Spinal cord (tissue), 10 donors: ENCODE data around the gene UBE2I. TPM values are rescaled to one million over a fixed set of nuclear protein-coding genes. Genes with fewer than 3 reads are reported as not detected.
A peak's percentile ranks its signal among the peaks of the same experiment; 100 is the strongest.

Source experiments
- DNase-seq, 6 donors: peaks; one replicate each; pipeline versions ENCODE4 v3.0.0 to v3.0.0-alpha.2; 2013 to 2015; ENCODE audit warnings: low spot score in 6 of 6, low read depth in 4 of 6
- H3K27ac ChIP-seq: one replicate; pipeline ENCODE4 v1.5.1; 2013; ENCODE audit warnings: low read depth, low read length, control low read depth
- H3K27me3 ChIP-seq: one replicate; pipeline ENCODE4 v1.6.1; 2013; ENCODE audit warnings: low read length; ENCODE audit not compliant: control insufficient read depth, insufficient read depth
- H3K36me3 ChIP-seq: one replicate; pipeline ENCODE4 v1.6.1; 2013; ENCODE audit warnings: low read length; ENCODE audit not compliant: control insufficient read depth, insufficient read depth
- H3K4me1 ChIP-seq: one replicate; pipeline ENCODE4 v1.6.1; 2013; ENCODE audit warnings: low read length; ENCODE audit not compliant: control insufficient read depth, insufficient read depth
- H3K4me3 ChIP-seq: one replicate; pipeline ENCODE4 v1.5.1; 2013; ENCODE audit warnings: low read depth, low read length, control low read depth
- H3K9me3 ChIP-seq: one replicate; pipeline ENCODE4 v1.6.1; 2013; ENCODE audit warnings: low read length; ENCODE audit not compliant: control insufficient read depth, insufficient read depth
- WGBS: methylation state at CpG from one replicate; pipeline ENCODE4 v1.1.5; 2013; ENCODE audit warnings: missing lambda C conversion rate; ENCODE audit not compliant: insufficient coverage; 5-methylcytosine and 5-hydroxymethylcytosine counted together
- long read RNA-seq, 4 donors: transcript quantifications; one replicate each; lab custom pipeline, GENCODE V29; 2026
- polyA plus RNA-seq, 2 donors: library from polyadenylated mRNA; unstranded; fragments of 120-200 nt; gene quantifications; one replicate each; pipeline ENCODE4 v1.2.1, GENCODE V29; 2013; ENCODE audit not compliant: insufficient read length in 2 of 2
- total RNA-seq, 2 donors: library from RNA; depleted of rRNA in 1 of 2; stranded (reverse); fragments of 120-200 nt in 1 of 2; fragments of >200 nt in 1 of 2; gene quantifications; one replicate each; pipeline versions ENCODE4 v1.2.3 to v1.2.4, GENCODE V29; 2013 to 2014
- donor health status: healthy.

UBE2I gene
- total RNA-seq (10 to 100 TPM; 28.7 to 46.6 TPM), polyA plus RNA-seq (100 to 1,000 TPM; 118 to 139 TPM)
- long read RNA-seq, donor 1, transcript UBE2I-204 (8 exons, 3,109 nt) = minor isoform, 5 of 102 reads
- long read RNA-seq, donor 1, transcript UBE2I-203 (7 exons, 2,976 nt) = major isoform, 76 of 102 reads
- long read RNA-seq, donor 1, partial matches to known transcripts = 12 of 102 reads
- long read RNA-seq, donor 1, other reads (novel, unspliced or antisense) = 0 of 102 reads
- long read RNA-seq, donor 2, transcript UBE2I-203 (7 exons, 2,976 nt) = major isoform, 28 of 43 reads
- long read RNA-seq, donor 2, partial matches to known transcripts = 11 of 43 reads
- long read RNA-seq, donor 2, other reads (novel, unspliced or antisense) = 0 of 43 reads
- long read RNA-seq, donor 3, transcript UBE2I-203 (7 exons, 2,976 nt) = major isoform, 35 of 60 reads
- long read RNA-seq, donor 3, partial matches to known transcripts = 20 of 60 reads
- long read RNA-seq, donor 3, other reads (novel, unspliced or antisense) = 0 of 60 reads
- long read RNA-seq, donor 4, transcript UBE2I-208 (4 exons, 1,771 nt) = minor isoform, 6 of 162 reads
- long read RNA-seq, donor 4, transcript UBE2I-219 (3 exons, 498 nt) = minor isoform, 8 of 162 reads
- long read RNA-seq, donor 4, transcript UBE2I-203 (7 exons, 2,976 nt) = major isoform, 94 of 162 reads
- long read RNA-seq, donor 4, transcript UBE2I-212 (1 exons, 2,642 nt) = minor isoform, 7 of 162 reads
- long read RNA-seq, donor 4, partial matches to known transcripts = 39 of 162 reads
- long read RNA-seq, donor 4, other reads (novel, unspliced or antisense) = 0 of 162 reads

DNA sequence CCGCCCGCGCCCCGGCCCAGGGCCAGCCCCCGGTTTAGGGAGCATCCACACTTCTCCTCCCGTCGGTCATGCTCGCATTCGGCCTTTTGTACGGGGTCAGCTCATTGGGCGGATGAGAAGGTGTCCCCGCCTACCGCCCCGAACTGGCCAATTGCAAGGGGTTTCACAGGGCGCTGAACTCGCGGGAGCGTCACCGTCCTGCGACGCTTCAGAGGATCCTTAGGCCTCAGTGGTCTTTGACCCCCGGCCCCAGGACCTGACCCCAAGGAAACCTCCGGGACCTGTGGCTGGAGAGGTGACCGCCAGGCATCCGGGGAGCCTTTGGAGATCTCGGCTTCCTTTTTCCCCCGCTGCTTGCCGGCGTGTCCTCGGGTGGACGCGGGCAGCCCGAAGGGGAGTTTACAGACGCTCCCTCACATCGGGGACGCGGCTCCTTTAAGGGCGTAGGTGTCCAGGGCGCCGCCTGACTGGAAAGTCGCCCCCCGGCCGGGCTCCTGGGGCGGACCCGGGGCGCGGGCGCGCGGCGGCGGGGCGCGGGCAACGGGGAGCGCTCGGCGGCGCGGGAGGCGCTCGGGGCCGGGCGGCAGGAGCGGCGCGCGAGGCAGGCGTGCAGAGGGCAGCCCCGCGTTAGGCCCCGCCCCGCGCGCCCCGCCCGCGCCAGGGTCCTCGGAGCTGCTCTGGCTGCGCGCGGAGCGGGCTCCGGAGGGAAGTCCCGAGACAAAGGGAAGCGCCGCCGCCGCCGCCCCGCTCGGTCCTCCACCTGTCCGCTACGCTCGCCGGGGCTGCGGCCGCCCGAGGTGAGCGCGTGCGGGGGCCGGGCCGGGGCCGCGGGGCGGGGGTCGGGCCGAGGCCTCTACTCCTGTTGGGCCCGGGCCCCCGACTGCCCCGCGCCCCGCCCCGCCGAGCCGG lies at the start of gene UBE2I:
UBE2I (plus strand) TSS at position 660 of the 909 bp plus-strand sequence. CDS start 4,395 bp downstream, outside the sequence.
- peaks cover 32% of the 10 kb centered on the region for H3K4me1 ChIP-seq
- H3K36me3 ChIP-seq = peaks cover 33% of the 10 kb centered on the region
- H3K27ac ChIP-seq = peak within 1 kb of the TSS; percentile 97
- peak within 1 kb of the TSS; percentile 71 for H3K4me3 ChIP-seq
- no peaks in the 10 kb centered on the region for H3K9me3 ChIP-seq
- WGBS = under 1% methylated on average over 117 of the region's 117 CpGs
- no peaks in the 10 kb centered on the region for H3K27me3 ChIP-seq
- peak; percentile 96 to 100 (median 99) for DNase-seq

DNA sequence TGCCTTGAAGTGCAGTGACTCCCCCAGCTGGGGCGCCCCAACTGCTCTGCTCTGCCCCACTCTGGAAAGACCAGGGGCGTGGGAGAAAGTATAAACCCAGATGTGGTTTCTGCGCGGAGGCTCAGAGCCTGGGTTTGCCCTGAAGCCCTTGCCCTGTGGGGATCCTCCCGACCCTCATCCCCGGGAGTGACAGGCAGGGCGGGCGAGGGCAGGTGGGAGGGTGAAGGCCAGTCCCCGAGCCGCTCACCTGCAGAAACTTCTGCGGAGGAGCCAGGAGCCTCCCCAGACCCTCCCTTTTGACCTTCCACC lies 49.7 kb upstream of the UBE2I start:
- 22% methylated on average over 11 of the region's 11 CpGs for WGBS
- no peak overlapping the region for H3K4me3 ChIP-seq
- H3K27me3 ChIP-seq = peaks cover 45% of the 10 kb centered on the region
- DNase-seq = no peak
- H3K9me3 ChIP-seq = no peaks in the 10 kb centered on the region
- H3K4me1 ChIP-seq = peaks cover 4% of the 10 kb centered on the region
- H3K36me3 ChIP-seq = no peaks in the 10 kb centered on the region
- H3K27ac ChIP-seq = no peak overlapping the region

DNA sequence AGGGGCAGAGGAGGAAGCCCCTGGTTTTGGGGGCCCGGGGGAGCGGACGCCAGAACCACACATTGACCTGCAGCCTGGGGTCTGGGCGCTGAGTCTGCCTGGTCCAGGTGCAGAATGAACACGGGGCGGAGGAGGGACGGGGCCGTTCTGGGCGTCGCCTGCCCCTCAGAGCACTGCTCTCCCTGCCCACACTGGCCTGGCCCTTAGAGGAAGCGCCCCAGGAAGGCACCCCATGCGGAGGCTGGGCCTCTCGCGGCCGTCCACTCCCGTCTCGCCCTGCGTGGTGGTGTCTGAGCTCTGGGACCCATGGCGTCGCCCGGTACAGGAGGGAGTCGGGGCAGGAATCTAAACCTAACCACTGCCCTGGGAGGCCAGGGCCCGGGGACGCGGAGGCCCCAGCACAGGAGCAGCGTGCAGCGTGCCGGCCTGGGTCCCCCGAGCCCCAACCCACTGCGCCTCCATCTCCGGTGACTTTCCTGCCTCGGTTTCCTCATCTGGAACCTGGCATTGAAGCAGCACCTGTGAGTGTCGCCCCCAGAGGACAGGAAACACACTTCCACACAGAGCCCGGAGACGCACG lies 49.2 kb upstream of the UBE2I start:
- 72% methylated on average over 36 of the region's 36 CpGs for WGBS
- no peak overlapping the region for H3K27ac ChIP-seq
- no peak overlapping the region for H3K4me3 ChIP-seq
- H3K27me3 ChIP-seq = peaks cover 45% of the 10 kb centered on the region
- no peaks in the 10 kb centered on the region for H3K36me3 ChIP-seq
- no peak for DNase-seq
- H3K9me3 ChIP-seq = no peaks in the 10 kb centered on the region
- H3K4me1 ChIP-seq = peaks cover 4% of the 10 kb centered on the region

DNA sequence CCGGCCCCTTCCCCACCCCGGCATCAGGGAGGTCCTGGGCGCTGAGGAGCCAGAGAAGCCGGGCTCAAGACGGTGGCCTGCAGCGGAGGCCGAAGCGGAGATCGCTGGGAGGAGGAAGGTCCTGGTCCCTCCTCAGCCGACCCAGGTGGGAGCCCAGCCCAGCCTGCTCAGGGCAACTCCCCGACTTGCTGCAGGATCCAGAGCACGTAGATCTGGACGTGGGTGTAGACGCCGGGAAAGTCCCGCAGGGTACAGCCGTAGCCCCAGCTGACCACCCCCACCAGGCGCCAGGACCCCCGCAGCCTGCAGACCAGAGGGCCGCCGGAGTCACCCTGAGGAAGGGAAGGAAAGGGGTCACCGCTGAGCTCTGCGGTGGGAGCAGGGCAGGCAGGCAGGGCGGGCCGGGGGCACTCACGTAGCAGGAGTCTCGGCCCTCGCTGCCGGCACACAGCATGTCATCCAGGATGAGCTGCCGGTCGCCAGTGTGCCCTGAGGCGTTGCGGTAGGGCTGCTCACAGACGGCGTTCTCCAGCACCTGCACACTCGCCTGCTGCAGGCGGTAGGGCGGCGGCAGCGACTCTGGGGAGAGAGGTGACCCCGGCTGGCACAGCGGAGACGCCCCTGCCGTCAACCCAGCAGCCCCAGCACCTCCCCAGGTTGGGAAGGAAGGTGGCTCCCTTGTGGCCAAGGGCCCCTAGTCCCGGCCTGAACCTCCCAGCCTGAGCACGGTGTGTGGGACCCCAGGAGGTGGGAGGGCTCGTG lies 48.1 kb upstream of the UBE2I start:
- peaks cover 45% of the 10 kb centered on the region for H3K27me3 ChIP-seq
- H3K4me3 ChIP-seq = no peak overlapping the region
- no peaks in the 10 kb centered on the region for H3K36me3 ChIP-seq
- no peaks in the 10 kb centered on the region for H3K9me3 ChIP-seq
- 9% methylated on average over 41 of the region's 47 CpGs for WGBS
- no peak for DNase-seq
- no peak overlapping the region for H3K27ac ChIP-seq
- H3K4me1 ChIP-seq = peaks cover 4% of the 10 kb centered on the region

DNA sequence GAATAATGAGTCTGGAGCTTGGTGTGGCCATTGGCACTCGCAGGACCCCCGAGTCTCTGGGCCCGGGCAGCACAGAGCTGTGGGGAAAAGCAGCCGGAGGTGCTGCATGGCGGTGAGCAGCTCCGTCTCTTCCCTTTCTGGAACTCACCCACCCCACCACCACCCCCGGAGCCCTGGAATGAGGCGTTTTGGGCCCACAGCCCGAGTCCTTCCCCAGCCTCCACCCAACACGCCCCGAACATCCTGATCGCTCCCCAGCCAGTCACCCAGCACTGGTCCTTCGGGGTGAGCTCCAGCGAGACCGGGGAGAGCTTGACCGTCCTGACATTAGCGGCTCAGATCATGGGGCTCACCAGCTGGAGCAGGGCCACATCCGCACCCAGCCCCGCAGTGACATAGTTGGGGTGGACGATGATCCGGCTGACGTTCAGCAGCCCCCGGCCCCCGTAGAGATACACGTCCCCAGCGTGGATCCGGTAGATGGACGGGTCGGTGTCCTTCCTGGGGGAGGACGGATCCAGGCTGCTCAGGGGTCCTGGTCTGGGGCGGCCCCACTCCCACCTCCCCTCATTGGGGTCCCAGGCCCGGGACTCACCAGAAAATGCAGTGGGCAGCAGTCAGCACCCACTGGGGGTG lies 47.1 kb upstream of the UBE2I start:
- 89% methylated on average over 28 of the region's 32 CpGs for WGBS

DNA sequence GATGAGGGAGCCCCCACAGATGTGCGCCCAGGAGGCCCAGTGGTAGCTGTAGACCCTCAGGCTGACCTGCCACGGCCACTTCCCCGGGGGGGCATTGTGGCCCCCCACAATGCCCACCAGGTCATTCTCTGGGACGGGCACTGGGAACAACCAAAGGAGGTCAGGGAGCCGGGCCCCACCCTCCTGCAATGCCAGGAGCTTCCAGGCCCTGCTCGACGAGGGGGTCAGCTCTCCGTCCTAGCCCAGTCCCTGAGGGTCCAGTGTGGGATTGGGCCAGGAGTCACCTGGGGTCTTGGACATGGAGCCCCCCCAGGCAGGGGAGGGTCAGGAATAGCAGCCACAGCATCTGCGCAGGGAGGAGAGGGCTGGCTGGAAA lies 46.6 kb upstream of the UBE2I start:
- peaks cover 4% of the 10 kb centered on the region for H3K4me1 ChIP-seq
- no peaks in the 10 kb centered on the region for H3K9me3 ChIP-seq
- H3K36me3 ChIP-seq = no peaks in the 10 kb centered on the region
- H3K4me3 ChIP-seq = no peak overlapping the region
- WGBS = 80% methylated on average over 9 of the region's 9 CpGs
- no peak overlapping the region for H3K27ac ChIP-seq
- H3K27me3 ChIP-seq = peaks cover 45% of the 10 kb centered on the region
- DNase-seq = no peak

More for the DNA sequence above, 47.1 kb upstream of the UBE2I start:
- H3K4me1 ChIP-seq = peaks cover 4% of the 10 kb centered on the region
- no peaks in the 10 kb centered on the region for H3K36me3 ChIP-seq
- H3K27me3 ChIP-seq = peaks cover 45% of the 10 kb centered on the region
- H3K4me3 ChIP-seq = no peak overlapping the region
- no peaks in the 10 kb centered on the region for H3K9me3 ChIP-seq
- no peak for DNase-seq
- no peak overlapping the region for H3K27ac ChIP-seq

DNA sequence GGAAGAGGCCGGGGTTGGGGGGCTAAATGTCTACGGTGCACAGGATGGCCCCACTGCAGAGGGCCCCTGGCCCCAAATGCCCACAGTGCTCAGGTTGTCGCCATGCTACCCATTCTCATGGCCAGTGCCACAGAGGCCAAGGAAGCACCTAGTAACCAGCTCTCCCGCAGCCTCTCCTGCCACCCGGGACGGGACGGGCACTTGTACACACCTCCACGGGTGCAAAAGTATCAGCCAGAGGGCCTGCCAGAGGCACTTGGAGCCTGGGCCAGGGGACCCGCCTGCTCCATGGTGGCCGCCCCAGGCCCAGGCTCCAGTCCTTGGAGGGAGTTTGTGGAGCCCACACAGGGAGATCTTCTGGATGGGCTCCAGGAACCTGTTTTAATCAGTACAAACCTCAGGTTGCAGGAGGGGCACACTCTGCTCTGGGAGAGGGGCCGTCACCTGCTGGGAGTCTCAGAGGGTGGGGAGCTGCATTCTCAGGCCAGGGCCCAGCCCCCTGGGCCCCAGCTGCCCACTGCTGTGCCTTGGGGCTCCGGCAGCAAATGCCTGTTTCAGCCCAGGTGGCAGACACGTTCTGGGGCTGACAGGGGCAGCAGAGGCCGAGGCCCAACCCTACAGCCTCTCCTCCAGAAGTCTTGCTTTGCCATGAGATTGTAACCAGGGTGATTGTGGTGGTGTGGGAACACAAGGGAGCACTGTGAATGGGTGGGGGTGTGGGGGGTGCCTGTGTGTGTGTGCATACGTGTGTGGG lies 45.7 kb upstream of the UBE2I start:
- no peaks in the 10 kb centered on the region for H3K36me3 ChIP-seq
- no peak overlapping the region for H3K4me3 ChIP-seq
- H3K4me1 ChIP-seq = peaks cover 4% of the 10 kb centered on the region
- WGBS = 79% methylated on average over 15 of the region's 15 CpGs
- DNase-seq = no peak
- H3K9me3 ChIP-seq = no peaks in the 10 kb centered on the region
- peaks cover 44% of the 10 kb centered on the region for H3K27me3 ChIP-seq
- no peak overlapping the region for H3K27ac ChIP-seq
